HG03575 (cell line): Measurements from ENCODE around the gene RASL12.
"Not testable (repeated sequence)": the region's sequence is repeated elsewhere in the genome, so short reads cannot be mapped to it uniquely, and the experiment has no call there.

Source experiments
- ATAC-seq: cut with Tn5 transposase; IDR thresholded peaks from one replicate; pipeline ENCODE4 v1.9.1; 2021; ENCODE audit not compliant: unreplicated experiment, insufficient number of reproducible peaks, low FRiP score; ENCODE audit errors: extremely low read depth

The RASL12 gene

GRCh38 chr15:65059369-65059750 is 8.4 kb downstream of the RASL12 start:
- no peak for ATAC-seq

- no peak for ATAC-seq
These were observed 9.1 kb downstream of the RASL12 start for GRCh38 chr15:65058394-65059368.

GRCh38 chr15:65057549-65057940 is 10.2 kb downstream of the RASL12 start:
- ATAC-seq, result no peak

- no peak for ATAC-seq
These were observed 10.8 kb downstream of the RASL12 start for GRCh38 chr15:65056868-65057548.

- no peak for ATAC-seq
These were observed 11.7 kb downstream of the RASL12 start for GRCh38 chr15:65056106-65056505.

- no peak for ATAC-seq
These were observed 12.5 kb downstream of the RASL12 start for GRCh38 chr15:65055201-65055870.

- ATAC-seq, result no peak
These were observed 13.2 kb downstream of the RASL12 start for GRCh38 chr15:65054333-65055200.

GRCh38 chr15:65052956-65053355 is 14.8 kb downstream of the RASL12 start:
- no peak for ATAC-seq

GRCh38 chr15:65051266-65051665 is 16.5 kb downstream of the RASL12 start:
- no peak for ATAC-seq

GRCh38 chr15:65050270-65050669 is 17.5 kb downstream of the RASL12 start:
- ATAC-seq, result no peak

GRCh38 chr15:65049418-65049840 is 18.4 kb downstream of the RASL12 start:
- ATAC-seq, result no peak

GRCh38 chr15:65048241-65048640 is 19.6 kb downstream of the RASL12 start:
- ATAC-seq, result no peak

GRCh38 chr15:65044724-65045481 is 22.9 kb downstream of the RASL12 start, which contains the start of gene SLC51B:
Gene SLC51B (plus strand): TSS chr15:65045387. CDS start chr15:65050005, 4,618 bp downstream.
- no peak for ATAC-seq

- not testable (repeated sequence) for ATAC-seq
These were observed 23.6 kb downstream of the RASL12 start for GRCh38 chr15:65044218-65044617.

- no peak for ATAC-seq
These were observed 24.9 kb downstream of the RASL12 start for GRCh38 chr15:65042776-65043327.

GRCh38 chr15:65041787-65042186 is 26.0 kb downstream of the RASL12 start:
- ATAC-seq, result no peak

GRCh38 chr15:65040461-65040860 is 27.3 kb downstream of the RASL12 start:
- ATAC-seq, result no peak

GRCh38 chr15:65038836-65039235 is 29.0 kb downstream of the RASL12 start:
- ATAC-seq, result no peak
